Esophagus squamous epithelium (tissue), 4 donors: Measurements from ENCODE around the gene SMNDC1.

Experiments
- POLR2A ChIP-seq, 4 donors: fragments of 450-650 bp; IDR thresholded peaks; one replicate each; pipeline ENCODE4 v1.6.1; 2017; ENCODE audit warnings: antibody characterized with exemption in 4 of 4, mild to moderate bottlenecking in 4 of 4, moderate library complexity in 3 of 4
- TF ChIP-seq, protein P1 (sequence below), 6 experiments: fragments of 450-650 bp in 4 of 6; fragments of 200-600 bp in 2 of 6; sonication (generic) in 2 of 6; IDR thresholded peaks; one replicate each; pipeline ENCODE4 v1.5.1; 2016 to 2019; ENCODE audit warnings: antibody characterized with exemption in 6 of 6, mild to moderate bottlenecking in 4 of 6, moderate library complexity in 4 of 6

DNA sequence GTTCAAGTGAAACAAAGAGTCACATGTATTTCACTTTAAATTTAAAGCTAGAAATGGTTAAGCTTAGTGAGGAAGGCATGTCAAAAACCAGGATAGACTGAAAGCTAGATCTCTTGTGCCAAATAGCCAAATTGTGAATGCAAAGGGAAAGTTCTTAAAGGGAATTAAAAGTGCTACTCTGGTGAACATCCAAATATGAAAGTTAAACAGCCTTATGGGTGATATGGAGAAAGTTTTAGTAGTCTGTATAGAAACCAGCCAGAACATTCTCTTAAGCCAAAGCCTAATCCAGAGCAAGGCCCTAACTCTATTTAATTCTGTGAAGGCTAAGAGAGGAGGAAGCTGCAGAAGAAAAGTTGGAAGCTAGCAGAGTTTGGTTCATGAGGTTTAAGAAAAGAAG lies 50.3 kb downstream of the SMNDC1 start:
- TF ChIP-seq, protein P1, sequence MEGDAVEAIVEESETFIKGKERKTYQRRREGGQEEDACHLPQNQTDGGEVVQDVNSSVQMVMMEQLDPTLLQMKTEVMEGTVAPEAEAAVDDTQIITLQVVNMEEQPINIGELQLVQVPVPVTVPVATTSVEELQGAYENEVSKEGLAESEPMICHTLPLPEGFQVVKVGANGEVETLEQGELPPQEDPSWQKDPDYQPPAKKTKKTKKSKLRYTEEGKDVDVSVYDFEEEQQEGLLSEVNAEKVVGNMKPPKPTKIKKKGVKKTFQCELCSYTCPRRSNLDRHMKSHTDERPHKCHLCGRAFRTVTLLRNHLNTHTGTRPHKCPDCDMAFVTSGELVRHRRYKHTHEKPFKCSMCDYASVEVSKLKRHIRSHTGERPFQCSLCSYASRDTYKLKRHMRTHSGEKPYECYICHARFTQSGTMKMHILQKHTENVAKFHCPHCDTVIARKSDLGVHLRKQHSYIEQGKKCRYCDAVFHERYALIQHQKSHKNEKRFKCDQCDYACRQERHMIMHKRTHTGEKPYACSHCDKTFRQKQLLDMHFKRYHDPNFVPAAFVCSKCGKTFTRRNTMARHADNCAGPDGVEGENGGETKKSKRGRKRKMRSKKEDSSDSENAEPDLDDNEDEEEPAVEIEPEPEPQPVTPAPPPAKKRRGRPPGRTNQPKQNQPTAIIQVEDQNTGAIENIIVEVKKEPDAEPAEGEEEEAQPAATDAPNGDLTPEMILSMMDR (IDR thresholded peaks at IDR 0.05), result no peak
- TF ChIP-seq POLR2A (IDR thresholded peaks at IDR 0.05), result no peak
